SK-N-SH (cell line): ENCODE data around the gene PCP2. TPM values are rescaled to one million over a fixed set of nuclear protein-coding genes. Genes with fewer than 3 reads are reported as not detected.

Experiments
- CTCF ChIA-PET: fragments of 300-600, 350-600 bp; formaldehyde crosslinking; extraction: SDS; loops from one replicate; lab custom pipeline; 2021; lab: Yijun Ruan, JAX
- POLR2A ChIA-PET: fragments of 350-600 bp; sonication (Branson Sonifier 250); formaldehyde crosslinking; extraction: SDS; loops from one replicate; lab custom pipeline; 2020; ENCODE audit warnings: antibody characterized with exemption, inconsistent platforms; lab: Yijun Ruan, JAX
- DNase-seq: peaks from one replicate; pipeline ENCODE4 v3.0.0; 2012
- H2AFZ ChIP-seq: fragments of 200-600 bp; sonication (generic); 2 replicates; pipeline ENCODE4 v1.8.1; 2016; ENCODE audit warnings: antibody characterized with exemption, mild to moderate bottlenecking, low read depth
- H3F3A ChIP-seq: fragments of 200-600 bp; sonication (generic); replicated peaks from 2 replicates; pipeline ENCODE3; 2016; ENCODE audit warnings: antibody characterized with exemption, mild to moderate bottlenecking; ENCODE audit not compliant: insufficient read depth
- H3K27ac ChIP-seq, 2 experiments: fragments of 200-500 bp in 1 of 2; fragments of 200-600 bp in 1 of 2; sonication (Bioruptor generic) in 1 of 2; sonication (generic), shearing (Covaris generic) in 1 of 2; 2 replicates each; pipeline versions ENCODE4 v1.5.1 to v1.6.1; 2014 to 2016; ENCODE audit warnings: low read depth in 2 of 2, inconsistent platforms in 1 of 2, low read length in 1 of 2, mild to moderate bottlenecking in 1 of 2, mixed read lengths in 1 of 2
- H3K27me3 ChIP-seq: fragments of 200-600 bp; sonication (generic), shearing (Covaris generic); 2 replicates; pipeline ENCODE4 v1.6.1; 2016; ENCODE audit warnings: mixed run types; ENCODE audit not compliant: insufficient read depth
- H3K36me3 ChIP-seq, 2 experiments: fragments of 200-500 bp in 1 of 2; fragments of 200-600 bp in 1 of 2; sonication (Bioruptor generic) in 1 of 2; sonication (generic) in 1 of 2; replicated peaks in 1 of 2; 2 replicates each; pipeline versions ENCODE3 to v1.5.1; 2014 to 2016; ENCODE audit warnings: low read length in 1 of 2, mild to moderate bottlenecking in 1 of 2; ENCODE audit not compliant: insufficient read depth in 2 of 2, control insufficient read depth in 1 of 2
- H3K4me1 ChIP-seq, 2 experiments: fragments of 200-500 bp in 1 of 2; fragments of 200-600 bp in 1 of 2; sonication (Bioruptor generic) in 1 of 2; sonication (generic), shearing (Covaris generic) in 1 of 2; 2 replicates each; pipeline versions ENCODE4 v1.5.1 to v1.6.1; 2014 to 2016; ENCODE audit warnings: low read depth in 1 of 2, low read length in 1 of 2, mixed run types in 1 of 2; ENCODE audit not compliant: insufficient read depth in 2 of 2, control insufficient read depth in 1 of 2
- H3K4me2 ChIP-seq: fragments of 200-600 bp; sonication (generic), shearing (Covaris generic); 2 replicates; pipeline ENCODE4 v1.6.1; 2017; ENCODE audit warnings: mixed run types
- H3K4me3 ChIP-seq, 2 experiments: fragments of 200-500 bp in 1 of 2; fragments of 200-600 bp in 1 of 2; sonication (Bioruptor generic) in 1 of 2; sonication (generic), shearing (Covaris generic) in 1 of 2; 2 replicates each; pipeline versions ENCODE4 v1.5.1 to v1.8.1; 2014 to 2016; ENCODE audit warnings: low read depth in 2 of 2, inconsistent platforms in 1 of 2, low read length in 1 of 2, mild to moderate bottlenecking in 1 of 2, mixed read lengths in 1 of 2, moderate library complexity in 1 of 2
- H3K79me2 ChIP-seq: fragments of 200-600 bp; sonication (generic); 2 replicates; pipeline ENCODE4 v1.8.1; 2017; ENCODE audit warnings: mild to moderate bottlenecking; ENCODE audit not compliant: insufficient read depth
- H3K9ac ChIP-seq: fragments of 200-600 bp; sonication (generic); 2 replicates; pipeline ENCODE4 v1.6.1; 2017; ENCODE audit warnings: mixed run types
- H3K9me2 ChIP-seq: fragments of 200-600 bp; sonication (generic); 2 replicates; pipeline ENCODE4 v1.6.1; 2017; ENCODE audit warnings: mixed run types
- H3K9me3 ChIP-seq: fragments of 200-600 bp; sonication (generic); 2 replicates; pipeline ENCODE4 v1.6.1; 2017; ENCODE audit warnings: mixed run types, mild to moderate bottlenecking, moderate library complexity
- H4K20me1 ChIP-seq: fragments of 200-600 bp; sonication (generic); 2 replicates; pipeline ENCODE4 v1.6.1; 2017; ENCODE audit warnings: mild to moderate bottlenecking, mixed run types; ENCODE audit not compliant: insufficient read depth
- CHD2 ChIP-seq: fragments of 150-350 bp; IDR thresholded peaks from 2 replicates; pipeline ENCODE4 v1.6.1; 2018; ENCODE audit warnings: low read length; ENCODE audit not compliant: partially characterized antibody
- CTCF ChIP-seq: fragments of 200-600 bp; sonication (generic); IDR thresholded peaks from 2 replicates; pipeline ENCODE4 v1.6.1; 2017; ENCODE audit warnings: antibody characterized with exemption, mild to moderate bottlenecking, moderate library complexity
- EZH2phosphoT487 ChIP-seq: fragments of 200-600 bp; sonication (generic); IDR thresholded peaks from 2 replicates; pipeline ENCODE4 v1.6.1; 2017; ENCODE audit warnings: low read depth, mixed run types, mild to moderate bottlenecking, antibody characterized with exemption, moderate library complexity, borderline replicate concordance
- FOSL2 ChIP-seq: IDR thresholded peaks from 2 replicates; pipeline ENCODE4 v1.4.0; 2012; ENCODE audit warnings: low read depth, mild to moderate bottlenecking, moderate library complexity, borderline replicate concordance
- FOXJ3 ChIP-seq: sonication (generic); formaldehyde crosslinking; IDR thresholded peaks from 2 replicates; pipeline ENCODE4 v1.5.1; 2020; ENCODE audit warnings: mild to moderate bottlenecking, missing genetic modification reagents
- FOXM1 ChIP-seq: IDR thresholded peaks from 2 replicates; pipeline ENCODE4 v1.4.0; 2012; ENCODE audit warnings: low read depth, mild to moderate bottlenecking
- GABPA ChIP-seq: IDR thresholded peaks from 2 replicates; pipeline ENCODE4 v1.4.0; 2012; ENCODE audit warnings: low read depth, mild to moderate bottlenecking
- GATA2 ChIP-seq: sonication (generic); formaldehyde crosslinking; IDR thresholded peaks from 2 replicates; pipeline ENCODE4 v1.5.0; 2020; ENCODE audit warnings: mild to moderate bottlenecking, missing genetic modification reagents
- MAX ChIP-seq: IDR thresholded peaks from 2 replicates; pipeline ENCODE4 v1.4.0; 2012; ENCODE audit warnings: low read depth
- PBX3 ChIP-seq: IDR thresholded peaks from 2 replicates; pipeline ENCODE4; 2012
- RFX5 ChIP-seq: IDR thresholded peaks from 2 replicates; pipeline ENCODE4 v1.6.1; 2012; ENCODE audit warnings: mild to moderate bottlenecking, improper control_type of control experiment, low read length
- SMC3 ChIP-seq: IDR thresholded peaks from 2 replicates; pipeline ENCODE4 v1.6.1; 2012; ENCODE audit warnings: low read depth, low read length, improper control_type of control experiment
- USF2 ChIP-seq: fragments of 150-350 bp; IDR thresholded peaks from 2 replicates; pipeline ENCODE4 v1.6.1; 2017; ENCODE audit warnings: antibody characterized with exemption, low read length, low read depth, borderline replicate concordance
- ZBTB33 ChIP-seq: IDR thresholded peaks from 2 replicates; pipeline ENCODE4 v1.4.0; 2012; ENCODE audit warnings: low read depth, borderline replicate concordance
- WGBS: methylation state at CpG from one replicate; pipeline ENCODE4 v1.1.6; 2017; ENCODE audit warnings: low lambda C conversion rate; 5-methylcytosine and 5-hydroxymethylcytosine counted together
- polyA plus RNA-seq, 3 experiments: library from polyadenylated mRNA; depleted of rRNA; stranded (reverse); fragments of >200 nt; gene quantifications; 2 replicates each; pipeline ENCODE4 v1.2.3, GENCODE V29; 2012

The PCP2 gene
- polyA plus RNA-seq, 1 of the 3 experiments (the other 2 are of a cell fraction): not detected

- H4K20me1 ChIP-seq: no peaks in the 10 kb centered on the region
- H3F3A ChIP-seq: no peaks in the 10 kb centered on the region
- H3K4me3 ChIP-seq: peak overlapping the region; percentile 87 to 92
- POLR2A ChIA-PET: interaction anchor here (1.2 kb wide), 1 partner anchor 112 kb away, joined by 8 read pairs; no protein-coding TSS in a partner anchor
- H3K79me2 ChIP-seq: peaks cover 14% of the 10 kb centered on the region
- no peak for DNase-seq
- 23% methylated on average over 22 of the region's 22 CpGs for WGBS
- H3K4me2 ChIP-seq: peak overlapping the region; percentile 97; the same call in 1 of the 2 replicates
- peaks cover 5 to 6% of the 10 kb centered on the region in 2 experiments for H3K36me3 ChIP-seq
- H3K27me3 ChIP-seq: peaks cover 36% of the 10 kb centered on the region
- no peak overlapping the region; the same call in 1 of the 2 replicates for H2AFZ ChIP-seq
- no peak overlapping the region for H3K9ac ChIP-seq
- peaks cover 0 to 13% of the 10 kb centered on the region in 2 experiments; a peak in 1 of 4 replicates for H3K4me1 ChIP-seq
- H3K27ac ChIP-seq: no peak overlapping the region
- no peaks in the 10 kb centered on the region for H3K9me2 ChIP-seq
- CTCF ChIA-PET: interaction anchor here (0.7 to 8.2 kb wide), 41 partner anchors 8 to 578 kb away, joined by 3 to 171 read pairs (median 5); partner anchors contain the start of genes CAMSAP3 and STXBP2
- no peaks in the 10 kb centered on the region for H3K9me3 ChIP-seq
- TF ChIP-seq FOXM1 (no peak), EZH2phosphoT487 (no peak), MAX (no peak), USF2 (no peak), PBX3 (no peak), CHD2 (no peak), FOXJ3 (CRISPR knock-in tag) (no peak), FOSL2 (no peak), ZBTB33 (no peak), GABPA (no peak), SMC3 (no peak), CTCF (no peak), GATA2 (CRISPR knock-in tag) (no peak), RFX5 (no peak)
These were observed 46.5 kb upstream of the PCP2 start for GRCh38 chr19:7679771-7680605.
